Smooth muscle cell (in vitro differentiated cells): ENCODE measurements around the gene CDK17. TPM values are rescaled to one million over a fixed set of nuclear protein-coding genes. Genes with fewer than 3 reads are reported as not detected.

Experiments
- DNase-seq: peaks from one replicate; lab custom pipeline; 2025; ENCODE audit not compliant: unreplicated experiment; lab: John Stamatoyannopoulos, UW
- H2AFZ ChIP-seq: fragments of 200-600 bp; sonication (generic); 2 replicates; pipeline ENCODE4 v1.6.0; 2016; ENCODE audit warnings: antibody characterized with exemption, low read depth, mild to moderate bottlenecking
- H3F3A ChIP-seq: fragments of 200-600 bp; sonication (generic); 2 replicates; pipeline ENCODE4 v1.6.0; 2017; ENCODE audit warnings: antibody characterized with exemption, low read depth
- H3K27ac ChIP-seq: fragments of 200-600 bp; sonication (generic); 2 replicates; pipeline ENCODE4 v1.5.1; 2016; ENCODE audit warnings: low read depth, mild to moderate bottlenecking
- H3K27me3 ChIP-seq: fragments of 200-600 bp; sonication (generic); 2 replicates; pipeline ENCODE4 v1.6.1; 2016; ENCODE audit warnings: low read depth, mild to moderate bottlenecking
- H3K36me3 ChIP-seq: fragments of 200-600 bp; sonication (generic); 2 replicates; pipeline ENCODE4 v1.5.1; 2016; ENCODE audit warnings: low read depth
- H3K4me1 ChIP-seq: fragments of 200-600 bp; sonication (generic); 2 replicates; pipeline ENCODE4 v1.5.1; 2016; ENCODE audit warnings: low read depth
- H3K4me2 ChIP-seq: fragments of 200-600 bp; sonication (generic); 2 replicates; pipeline ENCODE4 v1.6.0; 2016; ENCODE audit warnings: mild to moderate bottlenecking
- H3K4me3 ChIP-seq: fragments of 200-600 bp; sonication (generic); 2 replicates; pipeline ENCODE4 v1.5.1; 2016; ENCODE audit warnings: mild to moderate bottlenecking
- H3K79me2 ChIP-seq: fragments of 200-600 bp; sonication (generic); 2 replicates; pipeline ENCODE4 v1.6.0; 2016; ENCODE audit warnings: low read depth, mild to moderate bottlenecking
- H3K9ac ChIP-seq: fragments of 200-600 bp; sonication (generic); 2 replicates; pipeline ENCODE4 v1.6.0; 2016; ENCODE audit warnings: low read depth
- H3K9me3 ChIP-seq: fragments of 200-600 bp; sonication (generic); replicated peaks from 2 replicates; pipeline ENCODE4 v1.5.1; 2016; ENCODE audit warnings: low read depth
- H4K20me1 ChIP-seq: fragments of 200-600 bp; sonication (generic); 2 replicates; pipeline ENCODE4 v1.6.0; 2016; ENCODE audit warnings: low read depth
- WGBS: methylation state at CpG from one replicate; pipeline ENCODE4 v1.1.7; 2016; ENCODE audit warnings: low lambda C conversion rate; 5-methylcytosine and 5-hydroxymethylcytosine counted together
- polyA plus RNA-seq: library from polyadenylated mRNA; unstranded; fragments of >200 nt; fragmentation: Nextera tagmentation; extraction: Ambion mirVana; gene quantifications from 2 replicates; pipeline ENCODE4 v1.2.1, GENCODE V29; 2016
- total RNA-seq: library from RNA; depleted of rRNA; stranded (reverse); fragments of >200 nt; gene quantifications from 2 replicates; pipeline ENCODE4 v1.2.3, GENCODE V29; 2014
- TF ChIP-seq, protein P1 (sequence below): fragments of 200-600 bp; sonication (generic); IDR thresholded peaks from 2 replicates; pipeline ENCODE4 v1.5.1; 2017; ENCODE audit warnings: borderline replicate concordance, mild to moderate bottlenecking, antibody characterized with exemption; ENCODE audit not compliant: insufficient read depth, poor library complexity, severe bottlenecking

The CDK17 gene
- total and polyA plus RNA-seq, 2 experiments from 2014 or later: 16.0 to 49.8 TPM

DNA sequence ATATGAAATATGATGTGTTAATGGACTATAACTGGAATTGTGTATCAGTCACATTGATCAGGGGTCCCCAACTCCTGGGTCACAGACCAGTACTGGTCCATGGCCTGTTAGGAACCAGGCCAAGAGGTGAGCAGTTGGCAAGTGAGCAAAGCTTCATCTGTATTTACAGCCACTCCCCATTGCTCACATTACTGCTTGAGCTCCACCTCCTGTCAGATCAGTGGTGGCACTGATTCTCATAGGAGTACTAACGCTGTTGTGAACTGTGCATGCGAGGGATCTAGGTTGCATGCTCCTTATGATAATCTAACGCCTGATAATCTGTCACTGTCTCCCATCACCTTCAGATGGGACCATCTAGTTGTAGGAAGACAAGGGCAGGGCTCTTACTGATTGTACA lies 72.3 kb downstream of the CDK17 start:
- H3K4me2 ChIP-seq: no peak overlapping the region
- WGBS: 94% methylated on average over 3 of the region's 3 CpGs
- no peak overlapping the region for H3K27ac ChIP-seq
- TF ChIP-seq, protein P1, sequence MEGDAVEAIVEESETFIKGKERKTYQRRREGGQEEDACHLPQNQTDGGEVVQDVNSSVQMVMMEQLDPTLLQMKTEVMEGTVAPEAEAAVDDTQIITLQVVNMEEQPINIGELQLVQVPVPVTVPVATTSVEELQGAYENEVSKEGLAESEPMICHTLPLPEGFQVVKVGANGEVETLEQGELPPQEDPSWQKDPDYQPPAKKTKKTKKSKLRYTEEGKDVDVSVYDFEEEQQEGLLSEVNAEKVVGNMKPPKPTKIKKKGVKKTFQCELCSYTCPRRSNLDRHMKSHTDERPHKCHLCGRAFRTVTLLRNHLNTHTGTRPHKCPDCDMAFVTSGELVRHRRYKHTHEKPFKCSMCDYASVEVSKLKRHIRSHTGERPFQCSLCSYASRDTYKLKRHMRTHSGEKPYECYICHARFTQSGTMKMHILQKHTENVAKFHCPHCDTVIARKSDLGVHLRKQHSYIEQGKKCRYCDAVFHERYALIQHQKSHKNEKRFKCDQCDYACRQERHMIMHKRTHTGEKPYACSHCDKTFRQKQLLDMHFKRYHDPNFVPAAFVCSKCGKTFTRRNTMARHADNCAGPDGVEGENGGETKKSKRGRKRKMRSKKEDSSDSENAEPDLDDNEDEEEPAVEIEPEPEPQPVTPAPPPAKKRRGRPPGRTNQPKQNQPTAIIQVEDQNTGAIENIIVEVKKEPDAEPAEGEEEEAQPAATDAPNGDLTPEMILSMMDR: no peak
- no peak for DNase-seq
- H3K4me3 ChIP-seq: no peak overlapping the region
- H3K4me1 ChIP-seq: no peaks in the 10 kb centered on the region
- no peaks in the 10 kb centered on the region for H3K36me3 ChIP-seq
- peaks cover 67% of the 10 kb centered on the region for H4K20me1 ChIP-seq
- no peaks in the 10 kb centered on the region for H3K27me3 ChIP-seq
- H3K79me2 ChIP-seq: peaks cover 51% of the 10 kb centered on the region
- H3F3A ChIP-seq: no peaks in the 10 kb centered on the region
- no peak overlapping the region for H3K9ac ChIP-seq
- no peaks in the 10 kb centered on the region for H3K9me3 ChIP-seq
- H2AFZ ChIP-seq: no peak overlapping the region

DNA sequence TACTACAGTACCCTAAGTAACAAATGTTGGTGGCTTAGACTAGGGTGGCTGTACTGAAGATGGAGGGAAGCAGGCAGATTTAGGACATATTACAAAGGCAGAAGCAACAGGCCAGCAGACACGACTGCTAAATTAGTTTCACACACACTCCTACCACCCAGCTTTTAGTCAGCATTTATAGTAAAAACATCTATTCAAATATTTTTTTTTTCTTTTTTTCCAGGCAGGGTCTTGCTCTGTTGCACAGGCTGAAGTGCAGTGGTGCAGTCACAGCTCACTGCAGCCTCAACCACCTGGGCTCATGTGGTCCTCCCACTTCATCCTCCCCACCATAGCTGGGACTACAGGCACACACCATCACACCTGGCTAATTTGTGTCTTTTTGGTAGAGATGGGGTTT lies 72.9 kb downstream of the CDK17 start:
- H3K4me1 ChIP-seq: no peaks in the 10 kb centered on the region
- no peaks in the 10 kb centered on the region for H3F3A ChIP-seq
- no peak overlapping the region for H3K9ac ChIP-seq
- peaks cover 47% of the 10 kb centered on the region for H3K79me2 ChIP-seq
- no peaks in the 10 kb centered on the region for H3K27me3 ChIP-seq
- no peak overlapping the region for H3K27ac ChIP-seq
- H4K20me1 ChIP-seq: peaks cover 63% of the 10 kb centered on the region
- no peak overlapping the region for H3K4me3 ChIP-seq
- TF ChIP-seq, protein P1: no peak
- DNase-seq: no peak
- 100% methylated on average over 1 of the region's 1 CpG for WGBS
- H2AFZ ChIP-seq: no peak overlapping the region
- no peak overlapping the region for H3K4me2 ChIP-seq
- H3K36me3 ChIP-seq: peaks cover 1% of the 10 kb centered on the region
- H3K9me3 ChIP-seq: no peaks in the 10 kb centered on the region

DNA sequence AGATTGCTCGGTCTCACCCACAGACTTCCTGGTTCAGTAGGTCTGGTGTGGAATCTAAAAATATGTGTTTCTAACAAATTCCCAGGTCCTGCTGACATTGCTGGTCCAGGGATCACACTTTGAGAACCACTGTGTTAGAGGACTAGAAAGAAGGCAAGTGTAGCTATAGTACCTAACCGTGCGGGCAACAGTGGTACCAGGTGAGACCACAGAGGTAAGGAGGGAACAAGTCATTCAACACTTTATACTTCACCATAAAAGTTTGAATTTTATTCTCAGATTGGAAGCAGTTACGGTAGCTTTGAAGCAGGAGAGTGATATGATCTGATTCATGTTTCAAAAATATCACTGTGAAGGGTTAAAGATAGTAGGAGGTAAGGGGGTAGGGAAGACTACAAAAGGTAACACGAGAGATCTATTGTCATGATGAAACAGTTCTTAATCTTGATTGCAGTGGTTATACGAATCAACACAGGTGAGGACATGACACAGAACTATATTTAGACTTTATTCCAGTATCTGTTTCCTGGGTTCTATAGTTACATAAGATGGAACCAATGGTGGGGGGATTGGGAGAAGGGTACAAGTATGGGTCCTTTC lies 73.5 kb downstream of the CDK17 start:
- TF ChIP-seq, protein P1: no peak
- WGBS: 96% methylated on average over 6 of the region's 6 CpGs

DNA sequence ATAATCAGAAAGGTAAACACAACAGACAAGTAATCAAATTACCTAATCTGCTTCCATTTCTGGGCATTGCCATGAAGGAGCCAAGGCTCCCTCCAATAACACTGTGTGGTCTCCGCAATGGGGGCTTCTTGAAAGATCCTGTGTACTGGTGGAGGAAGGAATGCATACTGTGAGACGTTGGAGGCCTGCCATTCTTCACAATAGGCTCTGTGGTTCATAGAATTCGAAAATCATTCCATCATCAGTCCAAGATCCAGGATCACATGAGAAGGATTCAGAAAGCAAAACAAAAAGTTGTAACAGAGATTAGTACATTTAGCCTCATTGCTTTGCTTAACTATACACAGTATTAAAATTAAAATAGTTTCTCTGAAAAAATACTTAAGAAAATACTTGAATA lies 76.3 kb downstream of the CDK17 start:
- Histone ChIP-seq H3K36me3 (peaks cover 7% of the 10 kb centered on the region), H3K4me2 (no peak overlapping the region), H3K4me3 (no peak overlapping the region), H3F3A (no peaks in the 10 kb centered on the region), H3K9ac (no peak overlapping the region), H3K27ac (no peak overlapping the region), H4K20me1 (peaks cover 35% of the 10 kb centered on the region), H3K79me2 (peaks cover 22% of the 10 kb centered on the region), H3K9me3 (no peaks in the 10 kb centered on the region), H3K27me3 (no peaks in the 10 kb centered on the region), H2AFZ (no peak overlapping the region), H3K4me1 (no peaks in the 10 kb centered on the region)
- WGBS: 93% methylated on average over 3 of the region's 3 CpGs
- TF ChIP-seq, protein P1: no peak
- no peak for DNase-seq

More for the DNA sequence above, 73.5 kb downstream of the CDK17 start:
- peaks cover 7% of the 10 kb centered on the region for H3K36me3 ChIP-seq
- H2AFZ ChIP-seq: no peak overlapping the region
- H3K4me2 ChIP-seq: no peak overlapping the region
- no peak overlapping the region for H3K9ac ChIP-seq
- no peaks in the 10 kb centered on the region for H3F3A ChIP-seq
- no peak overlapping the region for H3K27ac ChIP-seq
- DNase-seq: no peak
- H3K79me2 ChIP-seq: peaks cover 43% of the 10 kb centered on the region
- H4K20me1 ChIP-seq: peaks cover 58% of the 10 kb centered on the region
- no peaks in the 10 kb centered on the region for H3K27me3 ChIP-seq
- no peaks in the 10 kb centered on the region for H3K4me1 ChIP-seq
- no peaks in the 10 kb centered on the region for H3K9me3 ChIP-seq
- H3K4me3 ChIP-seq: no peak overlapping the region
